Panc1 (cell line): ENCODE data around the gene DLGAP1. TPM values are rescaled to one million over a fixed set of nuclear protein-coding genes. Genes with fewer than 3 reads are reported as not detected.

Experiments used
- ATAC-seq: fragments of 200-7000 bp; cut with Tn5 transposase; 2 replicates; pipeline ENCODE4 v1.9.1; 2020; ENCODE audit warnings: mild to moderate bottlenecking, moderate library complexity
- BruUV-seq: library from RNA; stranded (reverse); fragments of 400-500 nt; replicated peaks from 2 replicates; lab custom pipeline; 2021; lab: Mats Ljungman, UMichigan
- CTCF ChIA-PET: fragments of 300-600 bp; sonication (Branson Sonifier 250); formaldehyde crosslinking; loops from one replicate; lab custom pipeline; 2022; ENCODE audit warnings: antibody characterized with exemption; lab: Charles Lee
- POLR2A ChIA-PET: fragments of 300-600 bp; sonication (Branson Sonifier 250); formaldehyde crosslinking; loops from one replicate; lab custom pipeline; 2022; ENCODE audit warnings: antibody characterized with exemption; lab: Charles Lee
- DNase-seq: peaks from one replicate; pipeline ENCODE4 v3.0.0-alpha.2; 2010; ENCODE audit warnings: low read depth, low spot score
- H3K27ac ChIP-seq: 2 replicates; pipeline ENCODE4 v1.5.1; 2011; ENCODE audit warnings: mild to moderate bottlenecking, low read length, inconsistent platforms
- H3K27me3 ChIP-seq: fragments of 200-500 bp; sonication (Bioruptor generic); 2 replicates; pipeline ENCODE4 v1.6.0; 2014; ENCODE audit warnings: low read length, inconsistent platforms; ENCODE audit not compliant: control insufficient read depth, insufficient read depth
- H3K36me3 ChIP-seq: fragments of 200-500 bp; sonication (Bioruptor generic); 2 replicates; pipeline ENCODE4 v1.5.1; 2014; ENCODE audit warnings: inconsistent platforms, mild to moderate bottlenecking, low read length, moderate library complexity; ENCODE audit not compliant: control insufficient read depth, insufficient read depth
- H3K4me1 ChIP-seq: 2 replicates; pipeline ENCODE4 v1.5.1; 2011; ENCODE audit warnings: inconsistent platforms, mild to moderate bottlenecking, low read length, moderate library complexity; ENCODE audit not compliant: control insufficient read depth, insufficient read depth
- H3K4me3 ChIP-seq, 2 experiments: 2 replicates each; pipeline ENCODE4 v1.5.1; 2011 to 2012; ENCODE audit warnings: low read depth in 2 of 2, low read length in 2 of 2, mild to moderate bottlenecking in 2 of 2, inconsistent platforms in 1 of 2, moderate library complexity in 1 of 2
- H3K9me3 ChIP-seq: fragments of 200-500 bp; sonication (Bioruptor generic); 2 replicates; pipeline ENCODE4 v1.5.1; 2014; ENCODE audit warnings: low read depth, mild to moderate bottlenecking, inconsistent platforms, low read length, moderate library complexity; ENCODE audit not compliant: control insufficient read depth, insufficient read depth
- CTCF ChIP-seq: fragments of 450-650 bp; IDR thresholded peaks from 2 replicates; pipeline ENCODE4 v1.5.1; 2017; ENCODE audit warnings: mild to moderate bottlenecking
- POLR2AphosphoS5 ChIP-seq: IDR thresholded peaks from 2 replicates; pipeline ENCODE4 v1.6.1; 2012; ENCODE audit warnings: mild to moderate bottlenecking, low read depth, low read length, moderate library complexity
- REST ChIP-seq, 2 experiments: IDR thresholded peaks; 2 replicates each; pipeline ENCODE4 v1.6.1; 2011 to 2012; ENCODE audit warnings: low read depth in 2 of 2, control low read depth in 1 of 2, low read length in 1 of 2, mild to moderate bottlenecking in 1 of 2, moderate library complexity in 1 of 2; ENCODE audit not compliant: insufficient read depth in 1 of 2
- SIN3A ChIP-seq: IDR thresholded peaks from 2 replicates; pipeline ENCODE4 v1.6.1; 2012; ENCODE audit warnings: low read depth, mild to moderate bottlenecking, low read length, moderate library complexity, borderline replicate concordance; ENCODE audit not compliant: insufficient read depth
- TCF7L2 ChIP-seq: IDR thresholded peaks from 2 replicates; pipeline ENCODE4 v1.6.1; 2011; ENCODE audit warnings: mild to moderate bottlenecking, low read depth, low read length, inconsistent platforms
- in situ Hi-C: cut with HindIII; loops from 2 replicates; pipeline ENCODE4 v1.10.0; 2016; ENCODE audit warnings: low sequenced_read_pairs, low pct_unique_long_range_greater_than_20kb
- intact Hi-C: fragments of 100-400 bp; cut with micrococcal nuclease; formaldehyde crosslinking; loops from one replicate; pipeline ENCODE4 v1.10.0; 2022; ENCODE audit not compliant: unreplicated experiment
- total RNA-seq: library from RNA; stranded (reverse); gene quantifications from one replicate; pipeline ENCODE4 v1.2.1, GENCODE V29; 2021; ENCODE audit not compliant: unreplicated experiment

DLGAP1 gene
- total RNA-seq, 1 experiment from 2014 or later, result 1.8 TPM

GRCh38 chr18:3631887-3632286 is 823.2 kb downstream of the DLGAP1 start:
- intact Hi-C loops, result no loop called here
- no peaks in the 10 kb centered on the region for H3K27me3 ChIP-seq
- no peaks in the 10 kb centered on the region for H3K36me3 ChIP-seq
- in situ Hi-C loops, result no loop called here
- no peaks in the 10 kb centered on the region for H3K9me3 ChIP-seq
- H3K27ac ChIP-seq, result peak overlapping the region; percentile 72; the same call in 1 of the 2 replicates
- no peak overlapping the region for H3K4me3 ChIP-seq
- BruUV-seq, result no TSS peak
- ChIA-PET CTCF (no interaction called here), POLR2A (interaction anchor here (0.5 to 0.6 kb wide), 2 partner anchors 11 to 18 kb away, joined by 3 to 14 read pairs; no protein-coding TSS in a partner anchor)
- TF ChIP-seq CTCF, result no peak
- TF ChIP-seq TCF7L2, result no peak
- no peak for TF ChIP-seq POLR2AphosphoS5
- TF ChIP-seq REST (IDR thresholded peaks at IDR 0.05; ENCODE audit: insufficient read depth in 1 of 2, low read depth in 2 of 2, low read length in 1 of 2), result no peak
- no peak for TF ChIP-seq SIN3A
- DNase-seq (no peak), ATAC-seq (no peak)
- H3K4me1 ChIP-seq, result no peaks in the 10 kb centered on the region

GRCh38 chr18:3626929-3627458 is 828.1 kb downstream of the DLGAP1 start:
- no peak for ATAC-seq
- ChIA-PET CTCF (interaction anchor here (0.8 kb wide), 1 partner anchor 42 kb away, joined by 3 read pairs; no protein-coding TSS in a partner anchor), POLR2A (interaction anchor here (0.6 to 0.9 kb wide), 5 partner anchors 20 to 223 kb away, joined by 3 to 7 read pairs (median 5); no protein-coding TSS in a partner anchor)
- no TSS peak for BruUV-seq
- Histone ChIP-seq H3K4me3 (no peak overlapping the region), H3K4me1 (peaks cover 38% of the 10 kb centered on the region), H3K9me3 (no peaks in the 10 kb centered on the region), H3K36me3 (no peaks in the 10 kb centered on the region), H3K27me3 (no peaks in the 10 kb centered on the region), H3K27ac (peak overlapping the region; percentile 93)
- in situ Hi-C loops, result no loop called here
- no peak for DNase-seq
- TF ChIP-seq SIN3A (no peak), TCF7L2 (no peak), REST (IDR thresholded peaks at IDR 0.05; ENCODE audit: insufficient read depth in 1 of 2, low read depth in 2 of 2, low read length in 1 of 2) (no peak), POLR2AphosphoS5 (no peak), CTCF (no peak)
- intact Hi-C loops, result no loop called here
